Subcutaneous abdominal adipose tissue (tissue), 5 donors: ENCODE measurements around the gene CHMP4B.

Experiments used
- H3K27ac ChIP-seq: one replicate; pipeline ENCODE4 v1.7.0; 2013; ENCODE audit warnings: low read depth, mild to moderate bottlenecking, inconsistent platforms, low read length, moderate library complexity
- H3K27me3 ChIP-seq, 5 donors: one replicate each; pipeline ENCODE4 v1.7.0; 2013; ENCODE audit warnings: low read length in 5 of 5, inconsistent platforms in 1 of 5; ENCODE audit not compliant: control insufficient read depth in 5 of 5, insufficient read depth in 4 of 5
- H3K36me3 ChIP-seq, 5 donors: one replicate each; pipeline ENCODE4 v1.7.0; 2013; ENCODE audit warnings: low read length in 5 of 5; ENCODE audit not compliant: control insufficient read depth in 5 of 5, insufficient read depth in 5 of 5
- H3K4me1 ChIP-seq, 5 donors: one replicate each; pipeline ENCODE4 v1.7.0; 2013; ENCODE audit warnings: low read length in 5 of 5, mild to moderate bottlenecking in 3 of 5, moderate library complexity in 1 of 5; ENCODE audit not compliant: control insufficient read depth in 5 of 5, insufficient read depth in 5 of 5
- H3K4me3 ChIP-seq, 5 donors: one replicate each; pipeline ENCODE4 v1.7.0; 2013; ENCODE audit warnings: low read length in 5 of 5, low read depth in 1 of 5
- H3K9ac ChIP-seq, 5 donors: one replicate each; pipeline ENCODE4 v1.7.0; 2013; ENCODE audit warnings: low read length in 5 of 5, mild to moderate bottlenecking in 4 of 5, moderate library complexity in 3 of 5
- H3K9me3 ChIP-seq, 5 donors: one replicate each; pipeline ENCODE4 v1.7.0; 2013; ENCODE audit warnings: low read length in 5 of 5; ENCODE audit not compliant: control insufficient read depth in 5 of 5
- donor health status: healthy.
- donor health status: healthy.
- donor health status: healthy.
- donor health status: healthy.
- donor health status: healthy.

CHMP4B gene

GRCh38 chr20:33773412-33774089 is 37.6 kb upstream of the CHMP4B start:
- H3K27ac ChIP-seq: no peak overlapping the region
- H3K36me3 ChIP-seq: peaks cover 3 to 21% (median 13%) of the 10 kb centered on the region in 5 donors
- H3K27me3 ChIP-seq: no peaks in the 10 kb centered on the region
- no peaks in the 10 kb centered on the region for H3K9me3 ChIP-seq
- no peak overlapping the region for H3K4me3 ChIP-seq
- H3K4me1 ChIP-seq: peaks cover 0 to 2% (median 0%) of the 10 kb centered on the region in 5 donors
- no peak overlapping the region for H3K9ac ChIP-seq

DNA sequence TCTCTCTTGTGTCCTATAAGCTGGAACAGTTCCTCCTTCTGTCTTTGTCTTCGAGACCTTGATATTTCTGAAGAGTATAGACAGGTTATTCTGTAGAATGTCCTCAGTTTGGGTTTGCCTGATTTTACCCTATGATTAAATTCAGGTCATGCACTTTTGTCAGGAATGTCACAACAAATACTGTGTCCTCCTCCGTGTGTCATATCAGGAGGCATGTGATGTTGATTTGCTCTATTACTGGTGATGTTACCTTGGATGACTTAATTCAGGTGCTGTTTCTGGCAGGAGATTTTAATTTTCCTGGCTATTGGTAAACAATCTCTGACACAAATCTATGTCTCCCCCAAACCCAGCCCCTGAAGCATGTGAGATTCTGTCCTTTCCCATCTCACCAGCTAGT is 33.3 kb upstream of the CHMP4B start:
- H3K4me3 ChIP-seq: no peak overlapping the region
- H3K27ac ChIP-seq: no peak overlapping the region
- H3K27me3 ChIP-seq: no peaks in the 10 kb centered on the region
- no peak overlapping the region for H3K9ac ChIP-seq
- no peaks in the 10 kb centered on the region for H3K4me1 ChIP-seq
- no peaks in the 10 kb centered on the region for H3K9me3 ChIP-seq
- H3K36me3 ChIP-seq: peaks cover 0 to 17% (median 12%) of the 10 kb centered on the region in 5 donors

DNA sequence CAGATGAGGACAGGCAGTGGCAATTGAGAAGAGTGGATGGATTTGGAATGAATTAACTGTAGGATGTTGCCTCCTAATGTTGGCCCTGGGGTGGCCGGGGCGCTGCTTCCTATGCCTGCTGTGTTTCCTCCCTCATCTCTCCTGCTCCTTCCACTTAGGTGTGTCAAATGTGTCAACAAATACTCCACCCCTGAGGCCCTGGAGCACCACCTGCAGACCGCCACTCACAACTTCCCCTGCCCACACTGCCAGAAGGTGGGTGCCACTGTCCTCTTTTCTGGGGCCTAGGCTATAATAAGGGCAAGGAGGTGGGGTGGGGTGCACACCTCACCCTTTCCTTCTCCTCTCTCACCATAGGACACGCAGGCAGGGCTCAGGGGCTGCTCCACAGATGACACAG is 30.0 kb upstream of the CHMP4B start:
- Histone ChIP-seq H3K9me3 (no peaks in the 10 kb centered on the region), H3K27ac (no peak overlapping the region), H3K9ac (no peak overlapping the region), H3K36me3 (peaks cover 0 to 8% (median 7%) of the 10 kb centered on the region in 5 donors), H3K4me1 (no peaks in the 10 kb centered on the region), H3K4me3 (no peak overlapping the region), H3K27me3 (no peaks in the 10 kb centered on the region)

DNA sequence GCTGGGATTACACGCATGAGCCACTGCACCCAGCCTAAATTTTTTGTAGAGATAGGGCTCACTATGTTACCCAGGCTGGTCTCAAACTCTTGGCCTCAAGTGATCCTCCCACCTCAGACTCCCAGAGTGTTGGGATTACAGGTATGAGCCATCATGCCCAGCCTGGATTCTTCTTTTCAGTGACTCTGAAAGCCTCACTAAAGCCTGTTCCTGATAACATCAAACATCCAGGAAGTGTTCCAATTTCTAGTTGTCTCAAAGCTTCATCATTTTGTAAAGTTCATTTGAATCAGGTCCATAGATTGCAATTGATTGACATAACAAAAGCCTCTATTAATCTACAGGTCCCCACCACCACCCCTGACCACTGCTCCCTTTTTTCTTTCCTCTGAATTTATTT is 29.2 kb upstream of the CHMP4B start:
- H3K9me3 ChIP-seq: no peaks in the 10 kb centered on the region
- no peaks in the 10 kb centered on the region for H3K27me3 ChIP-seq
- H3K4me3 ChIP-seq: no peak overlapping the region
- H3K27ac ChIP-seq: no peak overlapping the region
- H3K9ac ChIP-seq: no peak overlapping the region
- peaks cover 0 to 8% (median 7%) of the 10 kb centered on the region in 5 donors for H3K36me3 ChIP-seq
- H3K4me1 ChIP-seq: peaks cover 0 to 4% (median 0%) of the 10 kb centered on the region in 5 donors

DNA sequence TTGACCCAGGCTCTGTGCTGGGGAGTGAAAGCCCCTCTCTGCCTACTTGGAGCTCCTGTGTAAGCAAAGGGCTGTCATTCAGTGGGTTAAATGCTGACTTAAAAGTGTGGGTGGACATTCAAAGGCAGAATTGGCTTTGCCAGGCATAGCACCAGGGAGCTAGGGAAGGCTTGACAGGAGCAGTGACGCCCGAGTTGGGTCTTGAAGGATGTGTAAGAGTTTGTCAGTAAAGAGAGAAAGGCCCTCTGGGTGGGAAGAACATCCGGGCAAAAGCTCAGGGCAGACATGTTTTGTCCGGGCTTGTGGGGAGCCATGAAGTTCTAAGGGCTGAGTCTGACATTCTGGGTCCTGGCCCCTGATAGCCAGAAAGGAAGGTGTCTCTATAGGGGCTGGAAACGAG is 27.9 kb upstream of the CHMP4B start:
- Histone ChIP-seq H3K9me3 (no peaks in the 10 kb centered on the region), H3K27me3 (no peaks in the 10 kb centered on the region), H3K36me3 (peaks cover 0 to 12% (median 7%) of the 10 kb centered on the region in 5 donors), H3K27ac (no peak overlapping the region), H3K4me1 (peaks cover 0 to 16% (median 4%) of the 10 kb centered on the region in 5 donors), H3K4me3 (no peak overlapping the region), H3K9ac (no peak overlapping the region)

DNA sequence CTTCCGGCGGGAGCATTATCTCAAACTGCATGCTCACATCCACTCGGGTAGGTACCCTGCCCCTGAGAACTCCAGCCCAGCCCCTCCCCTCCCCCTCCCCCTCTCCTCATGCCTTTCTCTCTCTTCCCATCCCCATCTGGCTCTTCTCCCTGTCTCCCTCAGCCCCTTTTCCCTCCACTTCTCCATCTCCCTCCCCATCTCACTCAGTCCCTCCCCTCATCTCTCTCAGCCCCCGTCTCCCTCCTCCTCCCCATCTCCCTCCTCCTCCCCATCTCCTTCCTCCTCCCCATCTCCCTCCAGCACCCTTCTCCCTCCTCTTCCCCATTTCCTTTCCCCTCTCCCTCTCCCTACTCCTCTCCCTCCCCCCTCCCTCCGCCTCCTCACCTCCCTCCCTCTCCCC is 27.3 kb upstream of the CHMP4B start:
- no peaks in the 10 kb centered on the region for H3K9me3 ChIP-seq
- H3K27me3 ChIP-seq: no peaks in the 10 kb centered on the region
- no peak overlapping the region for H3K4me3 ChIP-seq
- peaks cover 0 to 21% (median 4%) of the 10 kb centered on the region in 5 donors for H3K4me1 ChIP-seq
- peaks cover 0 to 12% (median 8%) of the 10 kb centered on the region in 5 donors for H3K36me3 ChIP-seq
- H3K9ac ChIP-seq: no peak overlapping the region
- H3K27ac ChIP-seq: no peak overlapping the region

DNA sequence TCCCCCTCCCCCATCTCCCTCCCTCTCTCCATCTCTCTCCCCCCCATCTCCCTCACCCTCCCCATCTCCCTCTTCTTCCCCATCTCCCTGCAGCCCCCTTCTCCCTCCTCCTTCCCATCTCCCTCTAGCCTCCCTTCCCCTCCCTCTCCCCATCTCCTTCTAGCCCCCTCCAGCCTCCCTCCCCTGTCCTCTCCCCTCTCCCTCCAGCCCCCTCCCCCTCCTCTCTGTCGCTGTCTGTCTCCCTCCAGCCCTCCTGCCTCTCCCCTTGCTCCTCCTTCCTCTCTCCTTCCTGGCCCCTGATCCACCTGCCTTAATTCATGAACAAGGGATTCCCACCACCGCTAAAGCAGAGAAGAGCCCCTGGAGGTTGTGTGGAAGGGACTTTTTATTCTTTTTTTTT is 26.9 kb upstream of the CHMP4B start:
- H3K4me1 ChIP-seq: peaks cover 0 to 25% (median 5%) of the 10 kb centered on the region in 5 donors
- H3K27ac ChIP-seq: no peak overlapping the region
- H3K4me3 ChIP-seq: no peak overlapping the region
- H3K36me3 ChIP-seq: peaks cover 0 to 12% (median 8%) of the 10 kb centered on the region in 5 donors
- no peak overlapping the region for H3K9ac ChIP-seq
- no peaks in the 10 kb centered on the region for H3K27me3 ChIP-seq
- H3K9me3 ChIP-seq: no peaks in the 10 kb centered on the region

DNA sequence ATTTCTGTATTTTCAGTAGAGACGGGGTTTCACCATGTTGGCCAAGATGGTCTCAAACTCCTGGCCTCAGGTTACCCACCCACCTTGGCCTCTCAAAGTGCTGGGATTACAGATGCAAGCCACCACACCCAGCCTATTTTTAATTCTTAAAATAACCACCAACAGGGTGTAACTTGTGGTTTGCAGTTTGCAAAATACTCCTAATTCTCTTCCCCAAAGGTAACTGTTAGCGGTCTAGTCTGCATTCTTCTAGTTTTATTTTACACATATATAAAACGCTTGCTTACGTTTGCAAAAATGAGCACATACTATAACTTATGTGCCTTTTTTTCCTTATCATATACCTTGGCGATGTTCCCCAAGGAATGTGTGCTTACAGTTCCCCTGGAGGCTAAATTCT is 25.6 kb upstream of the CHMP4B start:
- no peaks in the 10 kb centered on the region for H3K27me3 ChIP-seq
- no peak overlapping the region for H3K9ac ChIP-seq
- H3K4me1 ChIP-seq: peaks cover 0 to 35% (median 7%) of the 10 kb centered on the region in 5 donors
- H3K36me3 ChIP-seq: peaks cover 0 to 16% (median 9%) of the 10 kb centered on the region in 5 donors
- no peak overlapping the region for H3K27ac ChIP-seq
- no peak overlapping the region for H3K4me3 ChIP-seq
- no peaks in the 10 kb centered on the region for H3K9me3 ChIP-seq

GRCh38 chr20:33787253-33787891 is 23.8 kb upstream of the CHMP4B start:
- peaks cover 0 to 50% (median 7%) of the 10 kb centered on the region in 5 donors for H3K4me1 ChIP-seq
- peaks cover 0 to 23% (median 10%) of the 10 kb centered on the region in 5 donors for H3K36me3 ChIP-seq
- H3K27ac ChIP-seq: peak overlapping the region; percentile 30
- H3K9ac ChIP-seq: no peak overlapping the region
- H3K27me3 ChIP-seq: no peaks in the 10 kb centered on the region
- no peaks in the 10 kb centered on the region for H3K9me3 ChIP-seq
- no peak overlapping the region for H3K4me3 ChIP-seq

DNA sequence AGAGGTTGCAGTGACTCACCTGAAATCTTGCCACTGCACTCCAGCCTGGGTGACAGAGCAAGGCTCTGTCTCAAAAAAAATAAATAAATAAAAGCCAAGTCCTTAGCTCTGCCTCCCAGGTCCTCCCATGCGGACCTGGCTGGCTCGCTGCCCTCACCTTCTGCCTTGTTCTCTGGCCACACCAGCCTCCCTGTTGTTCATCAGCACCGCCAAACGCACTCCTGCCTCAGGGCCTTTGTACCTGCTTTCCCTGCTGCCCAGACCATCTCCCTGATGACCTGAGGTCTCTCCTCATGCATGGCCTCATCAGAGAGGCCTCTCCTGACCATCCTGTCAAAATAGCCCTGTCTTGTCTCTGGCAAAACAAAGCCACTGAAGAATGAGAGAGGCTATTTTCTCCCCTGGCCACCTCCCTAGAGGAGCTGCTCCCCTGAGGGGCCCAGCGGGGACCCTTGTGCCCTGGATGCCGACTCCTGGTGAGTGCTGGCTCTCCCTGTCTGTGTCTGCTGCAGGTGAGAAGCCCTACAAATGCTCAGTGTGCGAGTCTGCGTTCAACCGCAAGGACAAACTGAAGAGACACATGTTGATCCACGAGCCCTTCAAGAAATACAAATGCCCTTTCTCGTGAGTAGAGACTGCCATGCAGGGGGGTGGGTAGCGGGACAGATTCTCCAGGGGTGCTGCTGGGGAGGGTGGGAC is 22.6 kb upstream of the CHMP4B start:
- peaks cover 0 to 23% (median 10%) of the 10 kb centered on the region in 5 donors for H3K36me3 ChIP-seq
- H3K27ac ChIP-seq: peak overlapping the region; percentile 60
- H3K4me3 ChIP-seq: no peak overlapping the region
- peak overlapping the region in 1 of 5 donors; percentile 30 for H3K9ac ChIP-seq
- H3K27me3 ChIP-seq: no peaks in the 10 kb centered on the region
- no peaks in the 10 kb centered on the region for H3K9me3 ChIP-seq
- peaks cover 0 to 57% (median 7%) of the 10 kb centered on the region in 5 donors for H3K4me1 ChIP-seq
